ENCODE results near the gene EDNRB. TPM values are rescaled to one million over a fixed set of nuclear protein-coding genes. Genes with fewer than 3 reads are reported as not detected.

Gene EDNRB
- polyA plus RNA-seq, 1 of the 3 experiments (the other 2 are of a cell fraction) = not detected

GRCh38 chr13:77857531-77858209 is 61.0 kb downstream of the EDNRB start (continued):
- TF ChIP-seq, protein P1, sequence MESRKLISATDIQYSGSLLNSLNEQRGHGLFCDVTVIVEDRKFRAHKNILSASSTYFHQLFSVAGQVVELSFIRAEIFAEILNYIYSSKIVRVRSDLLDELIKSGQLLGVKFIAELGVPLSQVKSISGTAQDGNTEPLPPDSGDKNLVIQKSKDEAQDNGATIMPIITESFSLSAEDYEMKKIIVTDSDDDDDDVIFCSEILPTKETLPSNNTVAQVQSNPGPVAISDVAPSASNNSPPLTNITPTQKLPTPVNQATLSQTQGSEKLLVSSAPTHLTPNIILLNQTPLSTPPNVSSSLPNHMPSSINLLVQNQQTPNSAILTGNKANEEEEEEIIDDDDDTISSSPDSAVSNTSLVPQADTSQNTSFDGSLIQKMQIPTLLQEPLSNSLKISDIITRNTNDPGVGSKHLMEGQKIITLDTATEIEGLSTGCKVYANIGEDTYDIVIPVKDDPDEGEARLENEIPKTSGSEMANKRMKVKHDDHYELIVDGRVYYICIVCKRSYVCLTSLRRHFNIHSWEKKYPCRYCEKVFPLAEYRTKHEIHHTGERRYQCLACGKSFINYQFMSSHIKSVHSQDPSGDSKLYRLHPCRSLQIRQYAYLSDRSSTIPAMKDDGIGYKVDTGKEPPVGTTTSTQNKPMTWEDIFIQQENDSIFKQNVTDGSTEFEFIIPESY (IDR thresholded peaks at IDR 0.05; ENCODE audit: borderline replicate concordance, low read depth) = no peak
- no peak for TF ChIP-seq RFX5 (IDR thresholded peaks at IDR 0.05; ENCODE audit: low read length)

DNA sequence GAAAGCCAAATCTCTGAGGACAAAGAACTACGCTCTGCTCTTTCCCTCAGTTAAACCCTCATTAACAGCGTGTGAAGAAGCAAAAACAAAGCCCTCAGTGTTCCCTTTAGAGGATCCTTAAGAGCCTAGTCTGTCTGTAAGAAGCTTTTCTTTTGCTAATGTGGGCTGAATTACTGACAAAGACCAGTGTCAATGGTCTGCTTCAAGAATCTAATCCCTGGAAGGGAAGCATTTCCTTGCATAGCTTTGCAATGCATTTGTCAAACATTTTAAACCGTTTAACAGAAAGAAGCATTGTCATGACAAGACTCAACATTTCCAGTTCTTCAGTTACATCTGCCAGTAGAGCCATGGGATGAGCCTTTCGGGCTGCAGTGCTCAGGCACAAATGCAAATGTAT is 64.9 kb downstream of the EDNRB start:
- Histone ChIP-seq H3K9me2 (no peaks in the 10 kb centered on the region), H3K4me1 (ENCODE audit: control insufficient read depth in 1 of 2, insufficient read depth in 2 of 2, low read depth in 1 of 2, low read length in 1 of 2) (no peaks in the 10 kb centered on the region), H3K36me3 (replicated peaks in 1 of 2; ENCODE audit: control insufficient read depth in 1 of 2, insufficient read depth in 2 of 2, low read length in 1 of 2) (no peaks in the 10 kb centered on the region), H3K27me3 (ENCODE audit: insufficient read depth) (no peaks in the 10 kb centered on the region), H3K9me3 (no peaks in the 10 kb centered on the region), H3K9ac (no peak overlapping the region), H2AFZ (ENCODE audit: low read depth) (no peak overlapping the region), H3K4me2 (no peak overlapping the region), H3K79me2 (ENCODE audit: insufficient read depth) (no peaks in the 10 kb centered on the region), H4K20me1 (ENCODE audit: insufficient read depth) (no peaks in the 10 kb centered on the region), H3K4me3 (ENCODE audit: low read depth in 2 of 2, low read length in 1 of 2) (no peak overlapping the region), H3F3A (replicated peaks; ENCODE audit: insufficient read depth) (no peaks in the 10 kb centered on the region), H3K27ac (ENCODE audit: low read depth in 2 of 2, low read length in 1 of 2) (no peak overlapping the region)
- 18% methylated on average over 4 of the region's 4 CpGs for WGBS (ENCODE audit: low lambda C conversion rate)
- no peak for DNase-seq
- POLR2A ChIA-PET = interaction anchor here (0.6 kb wide), 1 partner anchor 606 kb away, joined by 3 read pairs; no protein-coding TSS in a partner anchor
- TF ChIP-seq, protein P1 (IDR thresholded peaks at IDR 0.05; ENCODE audit: borderline replicate concordance, low read depth) = no peak
- TF ChIP-seq MEF2A (IDR thresholded peaks at IDR 0.05; ENCODE audit: borderline replicate concordance, low read depth) = no peak
- no peak for TF ChIP-seq SMC3 (IDR thresholded peaks at IDR 0.05; ENCODE audit: low read depth, low read length)
- no peak for TF ChIP-seq GATA2 (CRISPR knock-in tag; IDR thresholded peaks at IDR 0.05)
- no peak for TF ChIP-seq NRF1 (IDR thresholded peaks at IDR 0.05; ENCODE audit: low read depth, low read length)
- TF ChIP-seq, protein P2, sequence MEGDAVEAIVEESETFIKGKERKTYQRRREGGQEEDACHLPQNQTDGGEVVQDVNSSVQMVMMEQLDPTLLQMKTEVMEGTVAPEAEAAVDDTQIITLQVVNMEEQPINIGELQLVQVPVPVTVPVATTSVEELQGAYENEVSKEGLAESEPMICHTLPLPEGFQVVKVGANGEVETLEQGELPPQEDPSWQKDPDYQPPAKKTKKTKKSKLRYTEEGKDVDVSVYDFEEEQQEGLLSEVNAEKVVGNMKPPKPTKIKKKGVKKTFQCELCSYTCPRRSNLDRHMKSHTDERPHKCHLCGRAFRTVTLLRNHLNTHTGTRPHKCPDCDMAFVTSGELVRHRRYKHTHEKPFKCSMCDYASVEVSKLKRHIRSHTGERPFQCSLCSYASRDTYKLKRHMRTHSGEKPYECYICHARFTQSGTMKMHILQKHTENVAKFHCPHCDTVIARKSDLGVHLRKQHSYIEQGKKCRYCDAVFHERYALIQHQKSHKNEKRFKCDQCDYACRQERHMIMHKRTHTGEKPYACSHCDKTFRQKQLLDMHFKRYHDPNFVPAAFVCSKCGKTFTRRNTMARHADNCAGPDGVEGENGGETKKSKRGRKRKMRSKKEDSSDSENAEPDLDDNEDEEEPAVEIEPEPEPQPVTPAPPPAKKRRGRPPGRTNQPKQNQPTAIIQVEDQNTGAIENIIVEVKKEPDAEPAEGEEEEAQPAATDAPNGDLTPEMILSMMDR (IDR thresholded peaks at IDR 0.05) = no peak
- no peak for TF ChIP-seq FOXJ3 (CRISPR knock-in tag; IDR thresholded peaks at IDR 0.05)
- no peak for TF ChIP-seq TEAD4 (IDR thresholded peaks at IDR 0.05; ENCODE audit: borderline replicate concordance, insufficient read depth)
- no peak for TF ChIP-seq MAX (IDR thresholded peaks at IDR 0.05; ENCODE audit: low read depth)
- TF ChIP-seq, protein P3, sequence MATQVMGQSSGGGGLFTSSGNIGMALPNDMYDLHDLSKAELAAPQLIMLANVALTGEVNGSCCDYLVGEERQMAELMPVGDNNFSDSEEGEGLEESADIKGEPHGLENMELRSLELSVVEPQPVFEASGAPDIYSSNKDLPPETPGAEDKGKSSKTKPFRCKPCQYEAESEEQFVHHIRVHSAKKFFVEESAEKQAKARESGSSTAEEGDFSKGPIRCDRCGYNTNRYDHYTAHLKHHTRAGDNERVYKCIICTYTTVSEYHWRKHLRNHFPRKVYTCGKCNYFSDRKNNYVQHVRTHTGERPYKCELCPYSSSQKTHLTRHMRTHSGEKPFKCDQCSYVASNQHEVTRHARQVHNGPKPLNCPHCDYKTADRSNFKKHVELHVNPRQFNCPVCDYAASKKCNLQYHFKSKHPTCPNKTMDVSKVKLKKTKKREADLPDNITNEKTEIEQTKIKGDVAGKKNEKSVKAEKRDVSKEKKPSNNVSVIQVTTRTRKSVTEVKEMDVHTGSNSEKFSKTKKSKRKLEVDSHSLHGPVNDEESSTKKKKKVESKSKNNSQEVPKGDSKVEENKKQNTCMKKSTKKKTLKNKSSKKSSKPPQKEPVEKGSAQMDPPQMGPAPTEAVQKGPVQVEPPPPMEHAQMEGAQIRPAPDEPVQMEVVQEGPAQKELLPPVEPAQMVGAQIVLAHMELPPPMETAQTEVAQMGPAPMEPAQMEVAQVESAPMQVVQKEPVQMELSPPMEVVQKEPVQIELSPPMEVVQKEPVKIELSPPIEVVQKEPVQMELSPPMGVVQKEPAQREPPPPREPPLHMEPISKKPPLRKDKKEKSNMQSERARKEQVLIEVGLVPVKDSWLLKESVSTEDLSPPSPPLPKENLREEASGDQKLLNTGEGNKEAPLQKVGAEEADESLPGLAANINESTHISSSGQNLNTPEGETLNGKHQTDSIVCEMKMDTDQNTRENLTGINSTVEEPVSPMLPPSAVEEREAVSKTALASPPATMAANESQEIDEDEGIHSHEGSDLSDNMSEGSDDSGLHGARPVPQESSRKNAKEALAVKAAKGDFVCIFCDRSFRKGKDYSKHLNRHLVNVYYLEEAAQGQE (IDR thresholded peaks at IDR 0.05; ENCODE audit: low read depth, low read length) = no peak
- TF ChIP-seq RAD21 (IDR thresholded peaks at IDR 0.05; ENCODE audit: low read length) = no peak
- TF ChIP-seq TAF1 (IDR thresholded peaks at IDR 0.05; ENCODE audit: borderline replicate concordance, low read depth, low read length) = no peak
- TF ChIP-seq NFIC (IDR thresholded peaks at IDR 0.05; ENCODE audit: borderline replicate concordance) = no peak
- TF ChIP-seq GABPA (IDR thresholded peaks at IDR 0.05; ENCODE audit: low read depth) = no peak
- no peak for TF ChIP-seq FOXM1 (IDR thresholded peaks at IDR 0.05; ENCODE audit: low read depth)
- no peak for TF ChIP-seq RCOR1 (IDR thresholded peaks at IDR 0.05; ENCODE audit: low read length)
- TF ChIP-seq JUND (IDR thresholded peaks at IDR 0.05) = no peak
- CTCF ChIA-PET = no interaction called here
